ENCODE data around the gene POU2F1. TPM values are rescaled to one million over a fixed set of nuclear protein-coding genes. Genes with fewer than 3 reads are reported as not detected.
A peak's percentile ranks its signal among the peaks of the same experiment; 100 is the strongest.

POU2F1 gene
- total RNA-seq, 4 donors from 2014 or later: 14.0 to 45.5 (median 19.8) TPM

- DNase-seq: no peak
- TF ChIP-seq POLR2A (IDR thresholded peaks at IDR 0.05): no peak
- TF ChIP-seq, protein P1, sequence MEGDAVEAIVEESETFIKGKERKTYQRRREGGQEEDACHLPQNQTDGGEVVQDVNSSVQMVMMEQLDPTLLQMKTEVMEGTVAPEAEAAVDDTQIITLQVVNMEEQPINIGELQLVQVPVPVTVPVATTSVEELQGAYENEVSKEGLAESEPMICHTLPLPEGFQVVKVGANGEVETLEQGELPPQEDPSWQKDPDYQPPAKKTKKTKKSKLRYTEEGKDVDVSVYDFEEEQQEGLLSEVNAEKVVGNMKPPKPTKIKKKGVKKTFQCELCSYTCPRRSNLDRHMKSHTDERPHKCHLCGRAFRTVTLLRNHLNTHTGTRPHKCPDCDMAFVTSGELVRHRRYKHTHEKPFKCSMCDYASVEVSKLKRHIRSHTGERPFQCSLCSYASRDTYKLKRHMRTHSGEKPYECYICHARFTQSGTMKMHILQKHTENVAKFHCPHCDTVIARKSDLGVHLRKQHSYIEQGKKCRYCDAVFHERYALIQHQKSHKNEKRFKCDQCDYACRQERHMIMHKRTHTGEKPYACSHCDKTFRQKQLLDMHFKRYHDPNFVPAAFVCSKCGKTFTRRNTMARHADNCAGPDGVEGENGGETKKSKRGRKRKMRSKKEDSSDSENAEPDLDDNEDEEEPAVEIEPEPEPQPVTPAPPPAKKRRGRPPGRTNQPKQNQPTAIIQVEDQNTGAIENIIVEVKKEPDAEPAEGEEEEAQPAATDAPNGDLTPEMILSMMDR (IDR thresholded peaks at IDR 0.05): no peak
- no peaks in the 10 kb centered on the region for H3K9me3 ChIP-seq
- intact Hi-C loops (cut with DNase I): no loop called here
- 89 to 90% methylated on average over 5 of the region's 5 CpGs for WGBS, 2 donors
- no peak overlapping the region for H3K27ac ChIP-seq
- H3K36me3 ChIP-seq: no peaks in the 10 kb centered on the region
- H3K27me3 ChIP-seq: no peaks in the 10 kb centered on the region
- no peak overlapping the region for H3K4me3 ChIP-seq (replicated peaks in 1 of 3)
- peaks cover 9 to 10% of the 10 kb centered on the region in 2 donors for H3K4me1 ChIP-seq
These were observed 250.9 kb downstream of the POU2F1 start for GRCh38 chr1:167471568-167471967.

DNA sequence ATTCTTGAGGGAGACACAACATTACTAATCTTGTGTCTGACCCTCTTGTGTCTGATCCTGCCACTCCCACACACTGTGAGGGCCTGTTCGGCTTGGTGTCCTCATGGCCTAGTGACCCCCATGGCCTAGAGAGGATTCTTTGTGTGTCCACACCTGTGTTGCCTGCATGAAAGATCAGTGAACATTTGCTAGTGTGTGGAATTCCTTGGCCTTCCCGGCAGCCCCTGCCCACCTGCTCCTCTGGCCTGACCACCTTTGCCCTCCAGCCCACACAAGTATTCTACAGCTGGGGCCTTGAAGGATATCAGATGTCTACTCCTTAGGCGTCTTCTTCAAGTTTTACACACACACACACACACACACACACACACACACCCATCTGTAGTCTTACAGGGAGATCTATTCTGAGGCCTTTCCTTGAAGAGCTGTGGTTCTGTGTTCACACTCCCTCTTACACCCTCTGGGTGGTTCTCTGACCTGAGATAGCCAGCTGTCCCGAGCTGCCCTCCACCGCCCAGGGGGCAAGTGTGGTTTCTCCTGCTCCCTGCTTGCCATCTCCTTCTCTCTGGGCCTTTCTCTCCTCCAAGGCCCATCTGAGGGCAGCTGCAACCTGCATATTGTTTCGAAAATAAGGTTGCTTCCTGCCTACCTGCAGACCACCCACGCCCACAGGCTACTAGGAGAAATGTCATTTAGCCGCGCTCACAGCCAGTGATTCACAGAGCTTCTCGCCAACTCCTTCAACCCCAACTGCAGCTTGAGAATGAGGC is 252.3 kb downstream of the POU2F1 start:
- Histone ChIP-seq H3K4me1 (peaks cover 9 to 10% of the 10 kb centered on the region in 2 donors), H3K4me3 (replicated peaks in 1 of 3) (no peak overlapping the region), H3K27ac (no peak overlapping the region), H3K27me3 (no peaks in the 10 kb centered on the region), H3K9me3 (no peaks in the 10 kb centered on the region), H3K36me3 (no peaks in the 10 kb centered on the region)
- no peak for DNase-seq
- WGBS, 2 donors: 87 to 89% methylated on average over 10 of the region's 10 CpGs
- TF ChIP-seq, protein P1 (IDR thresholded peaks at IDR 0.05): no peak
- TF ChIP-seq POLR2A (IDR thresholded peaks at IDR 0.05): no peak
- intact Hi-C loops (cut with DNase I): no loop called here

DNA sequence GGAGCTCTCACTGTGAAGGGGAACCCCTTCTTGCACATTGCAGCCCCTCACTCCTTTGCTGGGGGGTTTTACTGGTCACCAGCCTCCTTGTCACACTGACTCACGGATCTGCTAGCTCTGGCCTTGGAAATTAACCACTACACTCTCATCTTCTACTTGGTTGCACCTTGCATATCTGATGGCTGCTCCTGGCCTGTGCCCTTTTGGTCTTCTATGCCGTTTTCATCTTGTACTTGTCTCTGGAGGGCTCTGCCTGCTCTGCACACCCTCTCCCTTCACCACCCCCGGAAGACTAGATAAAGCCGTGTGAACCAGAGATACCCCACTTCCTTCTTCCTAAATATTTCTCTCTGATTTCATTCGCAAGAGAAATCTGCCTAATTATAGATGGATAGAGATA is 253.1 kb downstream of the POU2F1 start:
- no peak for DNase-seq
- Histone ChIP-seq H3K27me3 (no peaks in the 10 kb centered on the region), H3K9me3 (no peaks in the 10 kb centered on the region), H3K36me3 (no peaks in the 10 kb centered on the region), H3K4me1 (peaks cover 9% of the 10 kb centered on the region in 2 donors), H3K27ac (no peak overlapping the region), H3K4me3 (replicated peaks in 1 of 3) (no peak overlapping the region)
- TF ChIP-seq POLR2A (IDR thresholded peaks at IDR 0.05): no peak
- TF ChIP-seq, protein P1 (IDR thresholded peaks at IDR 0.05): no peak
- WGBS, 2 donors: 66 to 70% methylated on average over 5 of the region's 5 CpGs
- intact Hi-C loops (cut with DNase I): no loop called here

DNA sequence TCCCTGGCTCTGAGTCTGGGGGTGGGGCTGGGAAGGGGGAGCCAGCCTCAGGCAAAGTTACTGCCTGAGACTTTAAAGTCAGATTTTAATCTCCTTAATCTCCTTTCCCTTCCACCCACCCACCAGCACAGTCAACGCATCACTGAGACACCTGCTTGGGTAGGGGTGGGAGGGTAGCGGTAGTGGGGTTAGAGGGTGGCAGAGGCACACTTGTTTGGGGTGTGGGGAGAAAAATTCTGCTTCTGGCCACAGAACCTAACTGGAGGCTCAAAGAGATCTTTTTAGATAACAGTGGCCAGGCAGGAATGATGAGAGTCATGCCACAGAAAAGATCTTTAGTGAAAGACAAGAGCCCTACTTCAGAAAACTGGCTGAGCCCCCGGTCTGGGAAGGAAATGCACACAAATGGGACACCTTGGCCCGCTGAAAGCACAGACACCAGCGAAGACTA is 253.5 kb downstream of the POU2F1 start:
- TF ChIP-seq, protein P1 (IDR thresholded peaks at IDR 0.05): no peak
- no peak for TF ChIP-seq POLR2A (IDR thresholded peaks at IDR 0.05)
- no peaks in the 10 kb centered on the region for H3K27me3 ChIP-seq
- peak overlapping the region in 1 of 3 donors; percentile 26 for H3K27ac ChIP-seq
- no peaks in the 10 kb centered on the region for H3K36me3 ChIP-seq
- 23 to 45% methylated on average over 5 of the region's 5 CpGs for WGBS, 2 donors
- peaks cover 5 to 9% of the 10 kb centered on the region in 2 donors for H3K4me1 ChIP-seq
- H3K4me3 ChIP-seq (replicated peaks in 1 of 3): no peak overlapping the region
- peak; percentile 58 for DNase-seq
- H3K9me3 ChIP-seq: no peaks in the 10 kb centered on the region
- intact Hi-C loops (cut with DNase I): no loop called here

DNA sequence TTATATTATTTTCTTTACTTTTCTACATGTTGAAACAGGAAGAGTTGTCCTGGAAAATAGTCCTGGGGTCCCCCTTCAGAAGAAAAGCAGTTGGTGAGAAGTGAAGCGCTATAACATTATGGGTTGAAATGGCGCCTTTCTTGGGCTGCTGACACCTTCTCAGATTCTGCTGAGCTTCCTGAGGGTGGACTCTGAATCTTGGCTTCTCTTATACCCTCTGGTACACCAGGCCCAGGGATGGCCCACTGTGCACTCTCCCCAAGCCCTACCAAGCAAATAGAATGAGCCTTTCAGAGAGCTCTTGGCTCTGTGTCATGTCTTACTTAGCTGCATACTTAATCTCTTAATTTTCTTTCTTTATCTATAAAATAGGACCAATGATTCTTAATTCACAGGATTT is 255.4 kb downstream of the POU2F1 start:
- peaks cover 0 to 4% of the 10 kb centered on the region in 2 donors for H3K4me1 ChIP-seq
- no peaks in the 10 kb centered on the region for H3K27me3 ChIP-seq
- no peak for DNase-seq
- no peak overlapping the region for H3K4me3 ChIP-seq (replicated peaks in 1 of 3)
- 97 to 98% methylated on average over 2 of the region's 2 CpGs for WGBS, 2 donors
- H3K27ac ChIP-seq: no peak overlapping the region
- TF ChIP-seq, protein P1 (IDR thresholded peaks at IDR 0.05): no peak
- TF ChIP-seq POLR2A (IDR thresholded peaks at IDR 0.05): no peak
- H3K9me3 ChIP-seq: no peaks in the 10 kb centered on the region
- H3K36me3 ChIP-seq: no peaks in the 10 kb centered on the region
- intact Hi-C loops (cut with DNase I): no loop called here

Data from thyroid gland (tissue), 4 donors.